ENCODE measurements around the gene GLI2.

GLI2 gene

GRCh38 chr2:120715941-120716340 lies 19.7 kb upstream of the GLI2 start:
- no peak for DNase-seq

DNA sequence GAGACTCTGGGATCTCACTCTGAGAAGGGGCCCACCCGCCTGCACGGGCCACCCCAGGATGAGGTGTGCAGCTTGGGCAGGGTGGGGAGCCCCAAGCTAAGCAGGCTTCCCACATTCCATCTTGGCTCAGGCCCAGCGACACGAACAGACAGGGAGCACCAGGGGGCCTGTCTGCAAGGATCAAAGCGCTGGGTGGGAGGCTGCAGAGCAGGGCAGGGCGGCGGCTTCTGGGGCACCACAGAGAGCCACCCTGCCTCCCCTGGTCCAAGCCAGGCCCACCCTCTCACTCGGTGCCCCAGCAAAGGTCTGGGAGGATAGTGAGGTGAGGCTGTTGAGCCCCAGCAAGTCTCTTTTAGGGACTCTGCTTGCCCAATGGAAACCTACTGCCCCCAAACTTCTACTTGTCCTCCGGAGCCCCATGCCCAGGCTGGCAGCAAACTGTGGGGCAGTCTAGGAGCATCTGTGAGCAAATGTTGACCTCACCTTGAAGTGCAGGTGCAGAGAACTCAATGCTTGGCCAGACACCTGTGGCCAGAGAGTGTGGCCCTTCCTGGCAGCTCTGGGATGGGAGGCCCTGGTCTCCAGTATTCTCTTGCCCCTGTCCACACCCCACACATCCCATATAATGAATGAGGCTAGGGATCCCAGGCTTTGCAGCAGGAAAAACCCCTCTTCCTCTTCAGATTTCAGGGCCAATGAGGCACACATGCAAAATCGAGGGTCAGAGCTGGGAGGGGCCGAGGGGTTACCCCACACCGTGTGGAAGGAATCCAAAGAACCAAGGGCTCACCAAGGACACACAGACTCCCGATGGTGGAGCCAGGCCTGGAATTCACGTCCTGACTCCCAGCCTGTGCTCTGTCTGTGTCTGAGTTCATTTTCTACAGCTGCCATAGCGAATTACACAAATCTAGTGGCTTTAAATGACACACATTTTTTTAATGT lies 18.8 kb upstream of the GLI2 start:
- no peak for DNase-seq

DNA sequence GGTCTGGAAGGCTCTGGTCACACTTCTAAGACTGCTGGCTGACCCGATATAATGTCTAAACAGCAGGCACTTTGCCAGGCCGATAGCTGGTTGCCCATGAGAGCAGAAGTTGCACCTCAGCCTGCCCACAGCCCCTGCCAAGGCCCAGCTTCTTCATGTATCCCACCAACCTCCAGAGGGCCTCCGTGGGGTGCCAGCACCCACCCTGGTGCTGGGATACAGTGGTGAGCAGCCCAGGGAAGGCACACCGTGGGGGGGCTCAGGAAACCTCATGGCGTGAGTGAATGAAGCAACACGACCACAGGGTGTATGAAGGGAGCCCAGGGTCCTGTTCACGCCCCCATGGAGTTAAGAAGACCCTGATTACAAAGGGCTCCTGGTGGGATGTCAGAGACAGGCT lies 16.2 kb upstream of the GLI2 start:
- no peak for DNase-seq

DNA sequence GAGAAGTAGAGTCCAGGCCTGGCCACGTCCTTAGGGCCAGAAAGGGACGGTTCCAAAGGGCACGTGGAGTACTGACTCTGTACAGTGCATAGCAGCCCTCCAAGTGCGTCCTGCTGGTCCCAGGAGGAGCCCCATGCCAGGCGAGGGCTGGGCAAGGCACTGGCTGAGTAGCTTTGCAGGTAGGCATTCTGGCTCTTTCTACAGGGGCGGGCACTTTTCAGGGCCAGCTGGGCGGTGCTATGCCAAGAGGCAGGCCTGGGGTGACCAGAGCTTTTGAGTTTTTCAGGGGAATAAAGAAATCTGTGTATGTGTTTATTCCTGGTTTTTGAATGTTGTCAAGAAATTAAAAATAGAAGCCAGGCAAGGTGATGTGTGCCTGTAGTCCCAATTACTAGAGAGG lies 15.4 kb upstream of the GLI2 start:
- DNase-seq: no peak

DNA sequence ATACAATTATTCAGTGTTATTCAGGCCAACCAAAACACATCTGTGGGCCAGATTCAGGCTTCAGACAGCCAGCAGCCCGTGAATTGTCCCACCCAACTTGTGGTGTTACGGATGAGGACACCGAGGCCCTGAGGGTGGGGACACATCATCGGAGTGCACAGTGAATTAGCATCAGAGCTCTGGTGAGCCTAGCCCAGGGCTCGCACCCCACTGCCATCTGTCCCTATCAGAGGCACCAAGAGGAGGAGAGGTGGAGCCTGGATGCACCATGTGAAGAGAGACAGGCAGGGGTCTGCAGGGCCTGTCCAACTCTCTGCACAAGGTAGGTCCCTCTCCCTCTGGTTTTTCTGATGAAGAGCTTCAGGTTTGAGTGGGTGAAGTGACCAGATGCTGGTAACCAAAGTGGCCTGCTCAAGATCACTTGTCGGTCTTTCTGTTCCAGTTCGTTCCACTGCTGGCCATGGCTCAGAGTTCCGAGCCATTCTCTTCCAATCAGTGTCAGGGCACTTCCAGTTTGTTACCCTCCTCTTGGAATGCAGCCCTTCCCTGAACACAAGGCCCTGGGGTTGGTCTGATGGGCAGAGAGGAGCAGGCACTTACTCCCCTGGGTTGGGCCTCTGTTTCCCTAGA lies 14.8 kb upstream of the GLI2 start:
- no peak for DNase-seq

DNA sequence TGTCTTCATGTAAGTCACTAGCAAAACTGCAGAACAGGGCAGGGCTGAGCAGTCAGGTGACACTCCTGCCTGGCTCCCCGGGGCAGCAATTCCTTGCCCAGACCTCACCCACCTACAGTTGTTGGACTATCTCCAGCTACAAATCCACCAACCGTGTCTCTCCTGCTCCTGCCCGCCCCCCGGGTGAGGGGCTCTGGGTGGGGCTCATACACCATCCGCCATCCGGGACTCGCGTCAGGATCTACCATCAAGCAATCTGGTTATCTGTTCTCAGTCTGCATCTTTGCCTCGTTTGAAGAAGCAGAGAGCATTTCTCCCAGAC lies 13.5 kb upstream of the GLI2 start:
- DNase-seq: no peak

DNA sequence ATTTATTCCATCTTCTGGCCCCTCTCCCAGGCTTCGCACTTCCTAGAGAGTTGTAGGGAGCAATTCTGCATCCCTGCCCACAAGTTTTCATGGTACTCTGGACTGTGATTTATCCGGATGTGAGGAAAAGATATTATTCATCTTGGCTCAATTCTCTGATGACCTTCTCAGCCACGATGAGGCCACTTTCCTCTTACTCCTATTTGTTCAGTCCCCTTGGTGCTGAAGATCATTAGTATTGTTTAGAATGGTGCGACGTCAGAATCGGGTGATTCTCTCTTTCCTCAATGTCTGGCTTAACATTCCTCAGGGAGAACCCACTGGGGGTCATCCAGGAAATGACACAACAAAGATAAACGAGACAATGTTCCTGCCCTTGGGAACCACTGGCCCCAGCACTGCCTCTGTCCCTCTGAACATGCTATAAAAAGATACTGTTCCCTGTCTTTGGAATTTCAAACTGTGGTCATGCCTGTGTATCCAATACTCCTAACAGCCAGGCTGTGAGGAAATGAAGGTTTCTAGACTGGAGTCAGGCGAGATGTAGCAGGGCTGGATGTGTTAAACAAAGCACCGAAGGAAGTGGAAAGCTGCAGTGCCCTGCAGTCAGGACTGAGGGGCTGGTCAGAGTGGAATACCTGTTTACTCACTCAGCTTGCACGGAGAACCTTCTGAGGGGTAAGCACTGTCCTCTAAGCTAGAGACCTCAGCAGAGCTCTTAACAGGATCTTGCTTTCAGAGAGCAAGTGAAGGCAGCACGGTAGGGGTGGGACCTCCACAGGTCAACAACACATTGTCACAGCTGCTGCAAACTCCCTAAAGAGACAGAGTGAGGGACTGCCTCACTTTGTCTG lies 12.9 kb upstream of the GLI2 start:
- no peak for DNase-seq

DNA sequence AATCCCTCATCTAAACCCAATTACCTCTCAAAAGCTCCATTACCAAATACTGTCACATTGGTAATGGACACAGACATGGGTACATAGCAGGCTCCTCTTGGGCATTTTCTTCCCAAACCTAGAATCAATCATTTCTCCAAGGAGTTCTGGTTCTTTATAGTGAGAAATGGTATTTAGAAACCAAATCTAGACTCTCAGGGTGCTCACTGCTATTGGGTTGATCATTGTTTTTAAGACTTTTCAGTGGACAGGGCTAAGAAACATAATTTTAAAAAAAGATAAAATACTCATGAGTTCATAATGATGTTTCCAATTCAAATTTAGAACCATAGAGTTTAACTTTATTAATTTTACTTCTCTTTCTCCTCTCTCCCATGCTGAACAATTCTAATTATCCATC lies 9.4 kb upstream of the GLI2 start:
- no peak for DNase-seq

DNA sequence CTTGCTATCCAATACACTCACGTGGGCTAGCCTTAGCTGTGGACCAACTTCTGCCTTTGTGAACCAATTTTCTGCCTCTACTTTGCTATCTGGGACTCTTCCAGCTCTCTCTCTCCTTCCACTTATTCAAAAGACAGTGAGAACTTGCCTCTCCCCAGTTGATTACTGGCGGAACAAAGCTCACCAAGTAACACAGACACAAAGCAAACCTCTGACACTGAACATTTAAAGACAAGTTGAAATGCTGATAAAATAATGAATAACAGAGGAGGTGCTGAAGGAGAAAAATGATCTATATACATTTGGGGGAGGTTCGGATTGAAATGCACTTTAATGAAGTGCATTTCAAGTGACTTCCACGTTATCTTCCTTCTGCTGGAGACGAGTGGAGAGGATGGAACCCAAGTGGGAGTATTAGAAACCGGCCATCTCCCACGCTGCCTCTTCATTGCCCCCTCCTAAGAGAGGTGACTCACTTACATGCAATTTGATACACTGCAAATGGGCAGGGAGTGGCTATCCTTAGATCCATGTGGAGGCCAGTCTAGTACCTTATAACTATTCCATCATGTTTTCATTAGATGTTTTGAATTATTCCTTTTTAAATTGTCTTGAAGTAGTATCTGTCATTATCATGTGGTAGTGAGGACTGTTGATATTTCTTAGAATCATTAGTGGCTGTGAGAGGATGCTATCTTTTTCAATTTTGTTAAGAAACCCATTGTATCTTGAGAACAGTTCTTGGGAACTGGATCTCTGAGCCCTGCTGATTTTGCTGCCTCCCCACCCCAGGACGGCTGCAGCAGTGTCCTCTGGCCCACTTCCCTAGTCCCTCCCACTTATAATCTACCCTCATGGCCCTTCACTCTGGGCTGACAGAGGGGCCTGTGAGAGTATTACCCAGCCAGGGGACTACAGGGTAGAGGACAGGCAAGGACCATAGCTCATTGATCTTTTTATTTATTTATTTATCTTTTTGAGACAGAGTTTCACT lies 6.0 kb upstream of the GLI2 start:
- DNase-seq: no peak

GRCh38 chr2:120731175-120731574 lies 4.5 kb upstream of the GLI2 start:
- DNase-seq: no peak

- DNase-seq: no peak
Measured at GRCh38 chr2:120732506-120733237, 3.0 kb upstream of the GLI2 start.

- DNase-seq: no peak
Measured at GRCh38 chr2:120733238-120733932, 2.3 kb upstream of the GLI2 start.

- DNase-seq: no peak
Measured at GRCh38 chr2:120734930-120735651, 577 bp upstream of the GLI2 start.

DNA sequence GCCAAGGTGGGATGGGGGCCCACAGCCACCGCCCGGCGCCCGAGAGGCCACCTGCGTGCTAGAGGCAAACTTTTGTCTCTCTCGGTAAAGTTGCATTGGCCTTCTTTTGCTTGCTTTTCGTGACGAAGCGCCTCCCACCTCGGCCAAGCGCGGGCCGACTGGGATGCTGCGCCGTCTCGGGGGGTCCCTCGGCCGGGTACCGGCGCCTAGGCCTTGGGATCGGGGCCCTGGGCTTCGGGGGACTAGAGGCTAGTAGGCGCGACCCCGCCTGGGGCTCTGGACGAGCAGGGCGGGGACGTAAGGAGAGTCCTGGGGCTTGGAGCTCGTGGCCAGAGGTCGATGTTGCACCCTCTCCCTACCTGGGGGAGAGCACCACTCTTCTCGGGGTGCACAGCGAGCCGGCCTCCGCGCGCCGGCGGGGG lies 545 bp downstream of the GLI2 start:
- DNase-seq: no peak

DNA sequence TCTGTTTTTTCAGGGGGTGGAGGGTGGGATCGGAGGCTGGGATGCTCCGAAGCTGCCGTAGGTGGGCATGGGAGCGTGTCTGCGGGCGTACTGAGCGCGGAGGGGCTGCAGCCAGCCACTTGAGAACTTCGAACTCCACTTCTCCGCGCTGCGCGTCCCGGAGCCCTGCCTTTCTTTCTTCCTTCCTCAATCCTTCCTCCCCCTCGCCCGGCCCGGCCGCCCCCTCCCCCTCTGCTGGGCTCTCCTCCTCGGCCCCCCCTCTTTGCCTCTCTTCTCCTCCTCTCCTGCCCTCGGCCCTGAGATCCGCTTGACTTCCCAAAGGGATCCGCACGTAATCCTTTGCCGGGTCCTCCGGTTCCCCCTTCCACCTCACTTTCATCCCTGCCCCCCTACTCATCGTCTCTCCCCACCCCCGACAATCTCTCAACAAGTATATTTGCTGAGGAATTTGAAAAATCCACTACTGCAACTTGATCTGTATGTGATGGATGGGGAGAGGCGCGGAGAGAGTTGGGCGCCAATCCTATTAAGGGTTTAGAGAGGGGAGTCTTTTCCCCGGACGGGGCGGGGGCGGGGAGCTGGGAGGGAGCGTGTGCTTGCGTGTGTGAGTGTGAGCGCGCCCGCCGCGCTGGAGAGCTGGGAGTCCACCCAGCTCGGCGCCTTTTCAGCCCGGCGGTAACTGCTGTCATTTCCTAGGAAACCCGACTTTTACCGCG lies 1.1 kb downstream of the GLI2 start:
- peak; percentile 21 for DNase-seq

- DNase-seq: peak; percentile 66
Measured at GRCh38 chr2:120737340-120738101, 1.9 kb downstream of the GLI2 start.

DNA sequence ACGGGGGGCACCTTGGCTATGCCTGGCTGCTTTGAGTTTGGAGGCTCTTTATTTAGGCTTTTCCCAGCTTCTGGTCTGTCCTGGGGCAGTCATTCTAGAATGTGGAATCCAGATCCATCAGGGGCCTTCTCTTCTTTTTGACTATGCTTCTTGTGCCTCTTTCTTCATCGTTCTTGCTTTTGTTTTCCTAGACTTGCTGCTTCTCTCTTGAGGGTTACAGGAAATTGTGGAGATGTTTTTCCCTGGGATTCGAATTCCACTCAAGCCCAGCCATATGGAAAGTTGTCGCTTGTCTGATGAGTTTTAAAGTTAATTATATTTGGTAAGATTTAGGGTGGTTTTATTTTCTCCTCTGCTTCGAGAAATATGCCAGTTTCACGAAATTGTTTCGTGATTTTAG lies 2.4 kb downstream of the GLI2 start:
- DNase-seq: no peak

GRCh38 chr2:120738786-120739437 lies 3.2 kb downstream of the GLI2 start:
- DNase-seq: no peak
